ENCODE data around the gene SPATA13.

SPATA13 gene

GRCh38 chr13:24355103-24355502, 194.6 kb downstream of the SPATA13 start:
- no peaks in the 10 kb centered on the region for H3K27me3 ChIP-seq (ENCODE audit: low read depth, low read length)
- no peak overlapping the region for H3K4me2 ChIP-seq (ENCODE audit: low read length)
- no peak overlapping the region for H3K27ac ChIP-seq (ENCODE audit: low read length)
- no peak overlapping the region for H2AFZ ChIP-seq (ENCODE audit: low read depth, low read length)
- no peak overlapping the region for H3K4me3 ChIP-seq (ENCODE audit: low read length)
- H3K36me3 ChIP-seq (replicated peaks; ENCODE audit: low read depth, low read length), result no peaks in the 10 kb centered on the region
- no peaks in the 10 kb centered on the region for H3K4me1 ChIP-seq (ENCODE audit: low read length)
- H3K79me2 ChIP-seq (ENCODE audit: low read length), result no peaks in the 10 kb centered on the region
- TF ChIP-seq, protein P1, sequence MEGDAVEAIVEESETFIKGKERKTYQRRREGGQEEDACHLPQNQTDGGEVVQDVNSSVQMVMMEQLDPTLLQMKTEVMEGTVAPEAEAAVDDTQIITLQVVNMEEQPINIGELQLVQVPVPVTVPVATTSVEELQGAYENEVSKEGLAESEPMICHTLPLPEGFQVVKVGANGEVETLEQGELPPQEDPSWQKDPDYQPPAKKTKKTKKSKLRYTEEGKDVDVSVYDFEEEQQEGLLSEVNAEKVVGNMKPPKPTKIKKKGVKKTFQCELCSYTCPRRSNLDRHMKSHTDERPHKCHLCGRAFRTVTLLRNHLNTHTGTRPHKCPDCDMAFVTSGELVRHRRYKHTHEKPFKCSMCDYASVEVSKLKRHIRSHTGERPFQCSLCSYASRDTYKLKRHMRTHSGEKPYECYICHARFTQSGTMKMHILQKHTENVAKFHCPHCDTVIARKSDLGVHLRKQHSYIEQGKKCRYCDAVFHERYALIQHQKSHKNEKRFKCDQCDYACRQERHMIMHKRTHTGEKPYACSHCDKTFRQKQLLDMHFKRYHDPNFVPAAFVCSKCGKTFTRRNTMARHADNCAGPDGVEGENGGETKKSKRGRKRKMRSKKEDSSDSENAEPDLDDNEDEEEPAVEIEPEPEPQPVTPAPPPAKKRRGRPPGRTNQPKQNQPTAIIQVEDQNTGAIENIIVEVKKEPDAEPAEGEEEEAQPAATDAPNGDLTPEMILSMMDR (IDR thresholded peaks at IDR 0.05; ENCODE audit: low read depth, low read length), result no peak
- no peak for TF ChIP-seq EZH2phosphoT487 (IDR thresholded peaks at IDR 0.05; ENCODE audit: low read depth)
- H4K20me1 ChIP-seq (ENCODE audit: insufficient read depth, low read length), result no peaks in the 10 kb centered on the region
- H3K9me3 ChIP-seq (ENCODE audit: insufficient read depth, low read length), result no peaks in the 10 kb centered on the region
- no peak overlapping the region for H3K9ac ChIP-seq (ENCODE audit: low read length)

- TF ChIP-seq, protein P1 (IDR thresholded peaks at IDR 0.05; ENCODE audit: low read depth, low read length), result no peak
- no peak for TF ChIP-seq EZH2phosphoT487 (IDR thresholded peaks at IDR 0.05; ENCODE audit: low read depth)
- no peak overlapping the region for H3K9ac ChIP-seq (ENCODE audit: low read length)
- no peaks in the 10 kb centered on the region for H3K36me3 ChIP-seq (replicated peaks; ENCODE audit: low read depth, low read length)
- H3K4me1 ChIP-seq (ENCODE audit: low read length), result no peaks in the 10 kb centered on the region
- H2AFZ ChIP-seq (ENCODE audit: low read depth, low read length), result no peak overlapping the region
- no peaks in the 10 kb centered on the region for H3K79me2 ChIP-seq (ENCODE audit: low read length)
- H4K20me1 ChIP-seq (ENCODE audit: insufficient read depth, low read length), result no peaks in the 10 kb centered on the region
- H3K4me2 ChIP-seq (ENCODE audit: low read length), result no peak overlapping the region
- no peak overlapping the region for H3K27ac ChIP-seq (ENCODE audit: low read length)
- no peaks in the 10 kb centered on the region for H3K9me3 ChIP-seq (ENCODE audit: insufficient read depth, low read length)
- H3K4me3 ChIP-seq (ENCODE audit: low read length), result no peak overlapping the region
- H3K27me3 ChIP-seq (ENCODE audit: low read depth, low read length), result no peaks in the 10 kb centered on the region
Measured at GRCh38 chr13:24356270-24356669, 195.8 kb downstream of the SPATA13 start.

Data from OCI-LY3 (cell line).